Measurements from ENCODE around the gene C16orf95. TPM values are rescaled to one million over a fixed set of nuclear protein-coding genes. Genes with fewer than 3 reads are reported as not detected.

The C16orf95 gene
- total and polyA plus RNA-seq, 2 of the 4 experiments (the other 2 are of a cell fraction): 2.0 to 4.7 TPM

- Histone ChIP-seq H3K18ac (ENCODE audit: low read depth, low read length) (no peak overlapping the region), H3K4me2 (ENCODE audit: low read depth, low read length) (no peak overlapping the region), H3K9me3 (ENCODE audit: control insufficient read depth, insufficient read depth, low read length) (peaks cover 6% of the 10 kb centered on the region), H2BK15ac (ENCODE audit: low read depth, low read length) (no peak overlapping the region), H2AFZ (replicated peaks; ENCODE audit: low read length, poor library complexity) (peak overlapping the region; percentile 33), H3K36me3 (ENCODE audit: control insufficient read depth, insufficient read depth, low read length) (no peaks in the 10 kb centered on the region), H3K4me3 (ENCODE audit: insufficient read depth, low read depth, low read length) (no peak overlapping the region), H3K14ac (replicated peaks; ENCODE audit: low read depth, low read length) (no peak overlapping the region), H3K9me1 (ENCODE audit: insufficient read depth, low read length) (no peaks in the 10 kb centered on the region), H2BK120ac (ENCODE audit: low read depth, low read length) (no peak overlapping the region), H2BK5ac (ENCODE audit: low read depth, low read length, poor library complexity, severe bottlenecking) (no peak overlapping the region), H3K9ac (ENCODE audit: low read depth, low read length) (no peak overlapping the region), H3K27ac (ENCODE audit: insufficient read depth, low read length) (no peak overlapping the region), H2AK5ac (ENCODE audit: low read depth, low read length) (no peak overlapping the region), H3K56ac (ENCODE audit: extremely low read depth, insufficient read depth, low read length) (no peak overlapping the region), H3K27me3 (ENCODE audit: control insufficient read depth, insufficient read depth, low read length) (no peaks in the 10 kb centered on the region), H4K8ac (ENCODE audit: low read depth in 2 of 2, low read length in 2 of 2) (no peak overlapping the region), H3K23ac (ENCODE audit: low read depth, low read length) (no peak overlapping the region), H3K4me1 (ENCODE audit: control insufficient read depth, insufficient read depth, low read length) (no peaks in the 10 kb centered on the region), H4K5ac (ENCODE audit: low read depth, low read length) (no peak overlapping the region), H2BK20ac (ENCODE audit: low read depth, low read length) (no peak overlapping the region), H2AK9ac (replicated peaks; ENCODE audit: low read depth, low read length, poor library complexity) (no peak overlapping the region), H3K79me1 (ENCODE audit: low read depth in 1 of 2, low read length in 2 of 2) (no peaks in the 10 kb centered on the region), H4K91ac (ENCODE audit: insufficient read depth, low read depth, low read length) (no peak overlapping the region), H4K20me1 (ENCODE audit: insufficient read depth, low read length) (no peaks in the 10 kb centered on the region), H3K4ac (ENCODE audit: low read depth, low read length) (no peak overlapping the region)
- WGBS, 2 experiments (ENCODE audit: extremely low coverage in 2 of 2, insufficient read length in 1 of 2): 70% methylated on average over 10 of the region's 30 CpGs; no CpG with 5 or more reads in 1 of the 2 experiments
- DNase-seq (no peak), ATAC-seq (ENCODE audit: low read depth) (no peak)
- ChIA-PET CTCF (no interaction called here), POLR2A (ENCODE audit: unreplicated experiment) (no interaction called here)
- BruUV-seq (replicated peaks): no TSS peak
- in situ Hi-C loops (cut with MboI; ENCODE audit: low sequenced_read_pairs): no loop called here
- no peak for TF ChIP-seq POLR2A (IDR thresholded peaks at IDR 0.05; ENCODE audit: low read depth, low read length)
- TF ChIP-seq MAZ (IDR thresholded peaks at IDR 0.05; ENCODE audit: borderline replicate concordance, low read depth, low read length): no peak
- peak; percentile 48; the same call in 1 of the 2 replicates for TF ChIP-seq USF2 (IDR thresholded peaks at IDR 0.05; ENCODE audit: low read depth, low read length)
- no peak for TF ChIP-seq BHLHE40 (IDR thresholded peaks at IDR 0.05; ENCODE audit: low read depth, low read length)
- no peak for TF ChIP-seq CHD1 (IDR thresholded peaks at IDR 0.05; ENCODE audit: low read depth, low read length)
- TF ChIP-seq CTCF (conservative IDR thresholded peaks at IDR 0.05; ENCODE audit: low read depth, low read length): no peak
- TF ChIP-seq RAD21 (IDR thresholded peaks at IDR 0.05; ENCODE audit: low read length): no peak
- no peak for TF ChIP-seq MAFK (IDR thresholded peaks at IDR 0.05; ENCODE audit: low read depth, low read length)
- dilution Hi-C loops (cut with HindIII; ENCODE audit: low sequenced_read_pairs, unreplicated experiment): no loop called here
- intact Hi-C loops (cut with micrococcal nuclease): no loop called here
Observed at GRCh38 chr16:87305505-87306391, 11.4 kb downstream of the C16orf95 start.

All from IMR-90 (cell line).